H1 (cell line): ENCODE measurements around the gene UTS2B. TPM values are rescaled to one million over a fixed set of nuclear protein-coding genes. Genes with fewer than 3 reads are reported as not detected.

ENCODE experiments used
- CTCF ChIA-PET: fragments of 300-600 bp; sonication (Branson Sonifier 250); formaldehyde crosslinking; loops from one replicate; lab custom pipeline; 2021; ENCODE audit not compliant: partially characterized antibody; lab: Charles Lee
- POLR2A ChIA-PET: fragments of 300-600 bp; sonication (Branson Sonifier 250); formaldehyde crosslinking; loops from one replicate; lab custom pipeline; 2021; ENCODE audit warnings: inconsistent platforms; ENCODE audit not compliant: partially characterized antibody; lab: Charles Lee
- DNase-seq, 2 experiments: peaks; one replicate each; pipeline versions ENCODE4 v3.0.0 to v3.0.0-alpha.2; 2010 to 2022; ENCODE audit warnings: low spot score in 2 of 2, low read depth in 1 of 2, mixed read lengths in 1 of 2
- FAIRE-seq: peaks from 2 replicates; lab custom pipeline; 2011; peaks lifted over from hg19 to GRCh38; lab: Jason Lieb, UNC
- H2AFZ ChIP-seq: 2 replicates; pipeline ENCODE4 v1.8.1; 2012; ENCODE audit warnings: low read length, inconsistent platforms
- H2AK5ac ChIP-seq: 2 replicates; pipeline ENCODE4 v1.6.1; 2013; ENCODE audit warnings: low read depth, low read length
- H2BK120ac ChIP-seq: replicated peaks from 2 replicates; pipeline ENCODE3; 2013; ENCODE audit warnings: low read depth, low read length, inconsistent platforms
- H2BK12ac ChIP-seq: 2 replicates; pipeline ENCODE4 v1.6.1; 2013; ENCODE audit warnings: low read depth, low read length
- H2BK15ac ChIP-seq: 2 replicates; pipeline ENCODE4 v1.6.1; 2013; ENCODE audit warnings: low read length
- H2BK20ac ChIP-seq: 2 replicates; pipeline ENCODE4 v1.6.1; 2013; ENCODE audit warnings: low read length
- H2BK5ac ChIP-seq: 2 replicates; pipeline ENCODE4 v1.6.1; 2013; ENCODE audit warnings: low read depth, low read length
- H3K14ac ChIP-seq: 2 replicates; pipeline ENCODE4 v1.6.1; 2013; ENCODE audit warnings: inconsistent platforms; ENCODE audit not compliant: insufficient read length
- H3K18ac ChIP-seq: 2 replicates; pipeline ENCODE4 v1.6.1; 2013; ENCODE audit warnings: low read length; ENCODE audit errors: extremely low read depth
- H3K23ac ChIP-seq: 2 replicates; pipeline ENCODE4 v1.6.1; 2013; ENCODE audit warnings: inconsistent platforms; ENCODE audit not compliant: insufficient read length
- H3K23me2 ChIP-seq: 2 replicates; pipeline ENCODE4 v1.6.1; 2013; ENCODE audit warnings: low read depth, low read length
- H3K27ac ChIP-seq: 2 replicates; pipeline ENCODE4 v1.6.1; 2011; ENCODE audit warnings: low read depth, low read length, inconsistent platforms
- H3K27me3 ChIP-seq, 4 experiments: replicated peaks in 1 of 4; 1 replicate in 1 of 4; 2 replicates in 3 of 4; pipeline versions ENCODE4 v1.6.1 to v1.8.1; 2011 to 2013; ENCODE audit warnings: low read length in 3 of 4, mild to moderate bottlenecking in 3 of 4, inconsistent platforms in 2 of 4, mixed read lengths in 2 of 4, moderate library complexity in 1 of 4; ENCODE audit not compliant: control insufficient read depth in 3 of 4, insufficient read depth in 3 of 4; ENCODE audit errors: extremely low read depth in 1 of 4
- H3K36me3 ChIP-seq, 4 experiments: 2 replicates each; pipeline versions ENCODE4 v1.6.1 to v1.8.1; 2011 to 2013; ENCODE audit warnings: mild to moderate bottlenecking in 4 of 4, low read length in 3 of 4, moderate library complexity in 2 of 4, control low read depth in 1 of 4, inconsistent platforms in 1 of 4; ENCODE audit not compliant: insufficient read depth in 4 of 4, control insufficient read depth in 2 of 4
- H3K4ac ChIP-seq: replicated peaks from 2 replicates; pipeline ENCODE3; 2013; ENCODE audit warnings: low read length, low read depth, mixed read lengths, inconsistent platforms; ENCODE audit not compliant: insufficient read length
- H3K4me1 ChIP-seq, 4 experiments: replicated peaks in 1 of 4; 1 replicate in 1 of 4; 2 replicates in 3 of 4; pipeline versions ENCODE4 v1.6.1 to v1.8.1; 2011 to 2013; ENCODE audit warnings: low read length in 3 of 4, inconsistent platforms in 2 of 4, mixed read lengths in 1 of 4; ENCODE audit not compliant: insufficient read depth in 4 of 4, control insufficient read depth in 3 of 4
- H3K4me2 ChIP-seq, 2 experiments: 2 replicates each; pipeline versions ENCODE4 v1.6.1 to v1.8.1; 2011 to 2013; ENCODE audit warnings: low read depth in 2 of 2, low read length in 2 of 2, control low read depth in 1 of 2, inconsistent platforms in 1 of 2, mild to moderate bottlenecking in 1 of 2; ENCODE audit not compliant: insufficient read depth in 1 of 2
- H3K4me3 ChIP-seq, 4 experiments: fragments of 200-600, 300-600 bp in 1 of 4; sonication (generic), shearing (Covaris generic), sonication (Bioruptor Twin) in 1 of 4; 2 replicates each; pipeline versions ENCODE4 v1.5.1 to v1.8.1; 2011 to 2016; ENCODE audit warnings: low read length in 4 of 4, low read depth in 3 of 4, control low read depth in 2 of 4, inconsistent platforms in 2 of 4, mild to moderate bottlenecking in 2 of 4, mixed read lengths in 1 of 4, moderate library complexity in 1 of 4; ENCODE audit not compliant: insufficient read depth in 2 of 4; ENCODE audit errors: extremely low read depth in 1 of 4
- H3K56ac ChIP-seq: replicated peaks from 2 replicates; pipeline ENCODE3; 2013; ENCODE audit warnings: low read depth, mild to moderate bottlenecking, mixed read lengths, low read length, inconsistent platforms; ENCODE audit not compliant: insufficient read length
- H3K79me1 ChIP-seq: 2 replicates; pipeline ENCODE4 v1.6.1; 2013; ENCODE audit warnings: low read depth, low read length, control low read depth
- H3K79me2 ChIP-seq, 2 experiments: 2 replicates each; pipeline versions ENCODE4 v1.6.1 to v1.8.1; 2012 to 2013; ENCODE audit warnings: low read length in 2 of 2, mild to moderate bottlenecking in 2 of 2, inconsistent platforms in 1 of 2; ENCODE audit not compliant: insufficient read depth in 2 of 2, control insufficient read depth in 1 of 2
- H3K9ac ChIP-seq, 4 experiments: replicated peaks in 1 of 4; 1 replicate in 1 of 4; 2 replicates in 3 of 4; pipeline versions ENCODE4 v1.6.1 to v1.8.1; 2011 to 2013; ENCODE audit warnings: low read depth in 3 of 4, low read length in 3 of 4, control low read depth in 2 of 4, mild to moderate bottlenecking in 2 of 4, moderate library complexity in 2 of 4, inconsistent platforms in 1 of 4; ENCODE audit errors: extremely low read depth in 1 of 4
- H3K9me3 ChIP-seq, 2 experiments: 2 replicates each; pipeline versions ENCODE4 v1.6.1 to v1.8.1; 2012 to 2013; ENCODE audit warnings: mild to moderate bottlenecking in 2 of 2, moderate library complexity in 2 of 2, control low read depth in 1 of 2, inconsistent platforms in 1 of 2, low read depth in 1 of 2, low read length in 1 of 2, mixed read lengths in 1 of 2; ENCODE audit not compliant: insufficient read depth in 2 of 2
- H4K20me1 ChIP-seq, 2 experiments: replicated peaks in 1 of 2; 2 replicates each; pipeline versions ENCODE3 to v1.8.1; 2011 to 2013; ENCODE audit warnings: inconsistent platforms in 2 of 2, low read length in 2 of 2, mild to moderate bottlenecking in 1 of 2; ENCODE audit not compliant: insufficient read depth in 2 of 2, control insufficient read depth in 1 of 2
- H4K5ac ChIP-seq: 2 replicates; pipeline ENCODE4 v1.6.1; 2013; ENCODE audit warnings: low read length, low read depth, mixed read lengths, inconsistent platforms; ENCODE audit not compliant: insufficient read length
- H4K8ac ChIP-seq: 2 replicates; pipeline ENCODE4 v1.8.0; 2013; ENCODE audit warnings: mild to moderate bottlenecking, moderate library complexity, low read length, inconsistent platforms; ENCODE audit not compliant: insufficient read depth; ENCODE audit errors: extremely low read depth
- H4K91ac ChIP-seq: replicated peaks from 2 replicates; pipeline ENCODE3; 2013; ENCODE audit warnings: low read length, mixed read lengths, inconsistent platforms; ENCODE audit not compliant: insufficient read length
- ASH2L ChIP-seq: fragments of 200-600, 300-600 bp; sonication (generic); IDR thresholded peaks from one replicate; pipeline ENCODE4 v1.7.1; 2017; ENCODE audit warnings: low read length
- CBX8 ChIP-seq: fragments of 300-800, 300-1000 bp; sonication (generic); IDR thresholded peaks from 2 replicates; pipeline ENCODE4 v1.7.1; 2016; ENCODE audit warnings: low read depth, low read length, borderline replicate concordance
- CHD1 ChIP-seq: IDR thresholded peaks from 2 replicates; pipeline ENCODE4 v1.6.1; 2012; ENCODE audit warnings: low read depth, low read length, improper control_type of control experiment
- GTF2F1 ChIP-seq: IDR thresholded peaks from 2 replicates; pipeline ENCODE4 v1.6.1; 2012; ENCODE audit warnings: low read depth, low read length, improper control_type of control experiment, borderline replicate concordance
- HDAC2 ChIP-seq, 2 experiments: fragments of 300-600 bp in 1 of 2; sonication (generic) in 1 of 2; IDR thresholded peaks; 2 replicates each; pipeline ENCODE4 v1.6.1; 2011 to 2012; ENCODE audit warnings: low read depth in 2 of 2, low read length in 2 of 2, mild to moderate bottlenecking in 2 of 2, moderate library complexity in 2 of 2, borderline replicate concordance in 1 of 2, inconsistent platforms in 1 of 2
- HDAC6 ChIP-seq: IDR thresholded peaks from one replicate; pipeline ENCODE4 v1.7.1; 2012; ENCODE audit warnings: low read depth, mild to moderate bottlenecking, inconsistent platforms, low read length, moderate library complexity
- KDM1A ChIP-seq: fragments of 200-600, 300-600 bp; sonication (generic); IDR thresholded peaks from 2 replicates; pipeline ENCODE4 v1.7.1; 2016; ENCODE audit warnings: mild to moderate bottlenecking, low read length, borderline replicate concordance
- KDM5A ChIP-seq: fragments of 200-600 bp; IDR thresholded peaks from 2 replicates; pipeline ENCODE4 v1.7.1; 2012; ENCODE audit warnings: mild to moderate bottlenecking, low read length, inconsistent platforms, mixed read lengths
- NRF1 ChIP-seq: IDR thresholded peaks from 2 replicates; pipeline ENCODE4 v1.6.1; 2011; ENCODE audit warnings: mild to moderate bottlenecking, low read depth, low read length, improper control_type of control experiment
- PHF8 ChIP-seq: fragments of 200-600 bp; sonication (generic); conservative IDR thresholded peaks from 2 replicates; pipeline ENCODE4 v1.7.1; 2012; ENCODE audit warnings: low read depth, mild to moderate bottlenecking, inconsistent platforms, low read length, moderate library complexity
- RFX5 ChIP-seq: IDR thresholded peaks from 2 replicates; pipeline ENCODE4 v1.6.1; 2011; ENCODE audit warnings: low read depth, low read length, improper control_type of control experiment, borderline replicate concordance
- SIRT6 ChIP-seq: IDR thresholded peaks from one replicate; pipeline ENCODE4 v1.7.1; 2012; ENCODE audit warnings: low read length, inconsistent platforms
- SIX5 ChIP-seq: IDR thresholded peaks from 2 replicates; pipeline ENCODE4 v1.6.1; 2011; ENCODE audit warnings: mild to moderate bottlenecking, low read depth, low read length
- SP4 ChIP-seq: IDR thresholded peaks from 2 replicates; pipeline ENCODE4 v1.6.1; 2012; ENCODE audit warnings: low read length, inconsistent platforms
- WGBS, 2 experiments: shearing (Covaris generic) in 1 of 2; methylation state at CpG; one replicate each; pipeline versions ENCODE4 v1.1.6 to v1.1.7; 2013 to 2015; ENCODE audit warnings: low lambda C conversion rate in 2 of 2, mixed read lengths in 2 of 2, inconsistent platforms in 1 of 2, low coverage in 1 of 2, missing lambda C conversion rate in 1 of 2; ENCODE audit not compliant: insufficient replicate concordance in 2 of 2, insufficient coverage in 1 of 2, insufficient read length in 1 of 2; ENCODE audit errors: extremely low coverage in 1 of 2, missing lambda C conversion rate in 1 of 2; 5-methylcytosine and 5-hydroxymethylcytosine counted together
- polyA plus RNA-seq, 7 experiments: library from polyadenylated mRNA; depleted of rRNA in 3 of 7; stranded (reverse) in 5 of 7; unstranded in 2 of 7; fragments of >200 nt in 5 of 7; fragments of 200-250 nt in 2 of 7; gene quantifications; 1 replicate in 5 of 7; 2 replicates in 1 of 7; 4 replicates in 1 of 7; pipeline versions ENCODE4 v1.2.1 to v1.2.3, GENCODE V29; 2011 to 2013; ENCODE audit warnings: missing spikeins in 2 of 7, mixed read lengths in 2 of 7
- total RNA-seq: library from RNA; stranded (reverse); fragmentation: NEBNext Ultra II Directional; extraction: Animal tissue kit (Norgen Biotek cat#: 25700); gene quantifications from 2 replicates; pipeline ENCODE4 v1.2.1, GENCODE V29; 2021
- TF ChIP-seq, protein P1 (sequence below): IDR thresholded peaks from 2 replicates; pipeline ENCODE4 v1.6.1; 2012; ENCODE audit warnings: inconsistent platforms

Gene UTS2B
- total and polyA plus RNA-seq, 2 of the 8 experiments (the other 6 are each of a cell fraction or from before 2014, with no cell fraction given), result not detected

DNA sequence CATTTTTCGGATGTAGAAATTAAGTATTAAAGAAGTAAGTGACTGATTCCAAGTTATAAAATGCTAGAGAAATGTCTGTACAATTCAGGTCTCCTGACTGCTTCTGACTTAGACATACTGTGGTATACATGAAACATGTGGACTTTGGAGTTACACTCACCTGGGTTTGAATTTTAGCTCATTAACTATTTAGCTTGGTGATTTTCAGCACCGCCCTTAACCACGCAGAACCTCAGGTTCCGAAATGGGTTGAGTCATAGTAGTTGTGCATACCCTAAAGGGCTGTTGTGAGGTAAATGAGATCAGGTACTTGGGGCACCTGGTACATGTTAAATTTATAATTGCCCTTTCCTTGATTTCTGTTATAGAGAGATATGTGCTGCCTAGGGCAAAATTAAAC lies 32.9 kb upstream of the UTS2B start:
- no peak overlapping the region for H3K23ac ChIP-seq
- H3K4me3 ChIP-seq, result no peak overlapping the region
- no peak overlapping the region for H3K56ac ChIP-seq
- no peak overlapping the region for H4K91ac ChIP-seq
- H4K20me1 ChIP-seq, result no peaks in the 10 kb centered on the region
- H3K14ac ChIP-seq, result no peak overlapping the region
- H3K4me2 ChIP-seq, result no peak overlapping the region
- H3K27ac ChIP-seq, result no peak overlapping the region
- ChIA-PET CTCF (interaction anchor here (1.5 kb wide), 1 partner anchor 24 kb away, joined by 5 read pairs; no protein-coding TSS in a partner anchor), POLR2A (no interaction called here)
- H3K4me1 ChIP-seq, result peaks cover 0 to 6% (median 3%) of the 10 kb centered on the region in 4 experiments; a peak in 4 of 7 replicates
- no peaks in the 10 kb centered on the region for H3K23me2 ChIP-seq
- H4K8ac ChIP-seq, result no peak overlapping the region
- 0 out of 2 replicates have a peak overlapping the region, but pooled peaks have one; percentile 36 for H2BK20ac ChIP-seq
- H2AFZ ChIP-seq, result no peak overlapping the region
- no peaks in the 10 kb centered on the region for H3K27me3 ChIP-seq
- H2BK12ac ChIP-seq, result no peak overlapping the region
- no peaks in the 10 kb centered on the region for H3K79me2 ChIP-seq
- H2BK15ac ChIP-seq, result no peak overlapping the region
- FAIRE-seq (no peak), DNase-seq (no peak)
- H2BK120ac ChIP-seq, result no peak overlapping the region
- no peak overlapping the region for H3K4ac ChIP-seq
- H3K9me3 ChIP-seq, result no peaks in the 10 kb centered on the region
- no peaks in the 10 kb centered on the region for H3K79me1 ChIP-seq
- no peak overlapping the region for H2BK5ac ChIP-seq
- 86% methylated on average over 4 of the region's 4 CpGs; no CpG with 5 or more reads in 1 of the 2 experiments for WGBS, 2 experiments
- TF ChIP-seq PHF8 (no peak), CBX8 (no peak), NRF1 (no peak), SP4 (no peak), GTF2F1 (no peak), RFX5 (no peak), HDAC6 (no peak), HDAC2 (IDR thresholded peaks at IDR 0.05; ENCODE audit: borderline replicate concordance in 1 of 2, low read depth in 2 of 2, low read length in 2 of 2) (no peak), CHD1 (no peak), SIX5 (no peak), KDM5A (no peak), SIRT6 (no peak), KDM1A (no peak), ASH2L (no peak)
- TF ChIP-seq, protein P1, sequence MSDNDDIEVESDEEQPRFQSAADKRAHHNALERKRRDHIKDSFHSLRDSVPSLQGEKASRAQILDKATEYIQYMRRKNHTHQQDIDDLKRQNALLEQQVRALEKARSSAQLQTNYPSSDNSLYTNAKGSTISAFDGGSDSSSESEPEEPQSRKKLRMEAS, result no peak
- peaks cover 0 to 4% (median 0%) of the 10 kb centered on the region in 4 experiments; a peak in 1 of 8 replicates for H3K36me3 ChIP-seq
- peak overlapping the region; percentile 61; the same call in 1 of the 2 replicates for H2AK5ac ChIP-seq
- H3K9ac ChIP-seq, result no peak overlapping the region
- H3K18ac ChIP-seq, result no peak overlapping the region
- no peak overlapping the region for H4K5ac ChIP-seq
